NT2/D1 (cell line): ENCODE measurements around the gene PTK6.

Source experiments
- SUZ12 ChIP-seq: IDR thresholded peaks from 2 replicates; pipeline ENCODE4 v1.6.1; 2011; ENCODE audit not compliant: insufficient read length, insufficient read depth; ENCODE audit errors: extremely low read depth
- YY1 ChIP-seq: IDR thresholded peaks from 2 replicates; pipeline ENCODE4 v1.6.1; 2011; ENCODE audit not compliant: insufficient read length, insufficient read depth

- TF ChIP-seq SUZ12, result no peak
- no peak for TF ChIP-seq YY1
Observed at GRCh38 chr20:63522091-63522868, 14.9 kb downstream of the PTK6 start.
